Ascending aorta (tissue), 2 donors: Measurements from ENCODE around the gene TRAPPC12. TPM values are rescaled to one million over a fixed set of nuclear protein-coding genes. Genes with fewer than 3 reads are reported as not detected.
"Not testable (repeated sequence)": the region's sequence is repeated elsewhere in the genome, so short reads cannot be mapped to it uniquely, and the experiment has no call there.

Experiments used
- DNase-seq, 2 donors: peaks; one replicate each; pipeline ENCODE4 v3.0.0-alpha.2; 2019; ENCODE audit warnings: low spot score in 2 of 2
- H3K27ac ChIP-seq, 2 donors: fragments of 200-600 bp; sonication (generic); one replicate each; pipeline ENCODE4 v1.5.1; 2016 to 2017; ENCODE audit warnings: mild to moderate bottlenecking in 1 of 2
- H3K27me3 ChIP-seq: fragments of 200-600 bp; sonication (generic); one replicate; pipeline ENCODE4 v1.5.1; 2017
- H3K36me3 ChIP-seq, 2 donors: fragments of 200-600 bp; sonication (generic); one replicate each; pipeline ENCODE4 v1.5.1; 2016
- H3K4me1 ChIP-seq, 2 donors: fragments of 200-600 bp; sonication (generic); one replicate each; pipeline ENCODE4 v1.5.1; 2016 to 2017; ENCODE audit warnings: mild to moderate bottlenecking in 1 of 2
- H3K4me3 ChIP-seq, 2 donors: fragments of 200-600 bp; sonication (generic); one replicate each; pipeline ENCODE4 v1.5.1; 2016 to 2017; ENCODE audit warnings: mild to moderate bottlenecking in 1 of 2
- H3K9me3 ChIP-seq, 2 donors: fragments of 200-600 bp; sonication (generic); one replicate each; pipeline ENCODE4 v1.5.1; 2016
- intact Hi-C: fragments of 100-400 bp; cut with DNase I; formaldehyde crosslinking; loops from one replicate; pipeline ENCODE4 v1.15.1; 2023
- total RNA-seq: library from RNA; depleted of rRNA; stranded (reverse); fragments of >200 nt; gene quantifications from one replicate; pipeline ENCODE4 v1.1.0, GENCODE V29; 2016
- TF ChIP-seq, protein P1 (sequence below), 3 experiments: fragments of 200-600 bp in 2 of 3; fragments of 450-650 bp in 1 of 3; sonication (generic) in 2 of 3; IDR thresholded peaks; one replicate each; pipeline ENCODE4 v1.5.1; 2016 to 2019; ENCODE audit warnings: antibody characterized with exemption in 3 of 3, mild to moderate bottlenecking in 1 of 3, moderate library complexity in 1 of 3

Gene TRAPPC12
- total RNA-seq, 1 donor from 2014 or later, result 94.0 TPM

DNA sequence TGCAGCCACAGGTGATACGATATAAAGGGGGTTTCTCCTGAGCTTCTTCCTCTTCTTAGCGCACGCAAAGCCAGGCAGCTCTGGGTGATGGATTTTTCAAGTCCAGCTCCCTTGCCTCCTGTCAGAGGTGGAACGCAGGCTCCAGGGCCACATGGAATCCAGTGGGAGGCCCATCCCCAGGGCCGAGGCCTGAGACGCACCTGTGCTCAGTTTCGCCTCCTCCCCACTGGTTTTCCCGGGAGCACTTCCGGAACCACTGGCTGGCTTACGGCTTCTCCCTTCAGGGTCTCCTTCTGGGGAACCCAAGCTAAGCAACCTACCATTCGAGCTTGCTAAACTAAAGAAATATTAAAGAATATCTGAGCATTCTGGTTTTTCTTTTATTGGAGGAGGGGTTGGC lies 63.6 kb downstream of the TRAPPC12 start:
- peaks cover 35 to 40% of the 10 kb centered on the region in 2 donors for H3K36me3 ChIP-seq
- no peak overlapping the region for H3K4me3 ChIP-seq
- TF ChIP-seq, protein P1, sequence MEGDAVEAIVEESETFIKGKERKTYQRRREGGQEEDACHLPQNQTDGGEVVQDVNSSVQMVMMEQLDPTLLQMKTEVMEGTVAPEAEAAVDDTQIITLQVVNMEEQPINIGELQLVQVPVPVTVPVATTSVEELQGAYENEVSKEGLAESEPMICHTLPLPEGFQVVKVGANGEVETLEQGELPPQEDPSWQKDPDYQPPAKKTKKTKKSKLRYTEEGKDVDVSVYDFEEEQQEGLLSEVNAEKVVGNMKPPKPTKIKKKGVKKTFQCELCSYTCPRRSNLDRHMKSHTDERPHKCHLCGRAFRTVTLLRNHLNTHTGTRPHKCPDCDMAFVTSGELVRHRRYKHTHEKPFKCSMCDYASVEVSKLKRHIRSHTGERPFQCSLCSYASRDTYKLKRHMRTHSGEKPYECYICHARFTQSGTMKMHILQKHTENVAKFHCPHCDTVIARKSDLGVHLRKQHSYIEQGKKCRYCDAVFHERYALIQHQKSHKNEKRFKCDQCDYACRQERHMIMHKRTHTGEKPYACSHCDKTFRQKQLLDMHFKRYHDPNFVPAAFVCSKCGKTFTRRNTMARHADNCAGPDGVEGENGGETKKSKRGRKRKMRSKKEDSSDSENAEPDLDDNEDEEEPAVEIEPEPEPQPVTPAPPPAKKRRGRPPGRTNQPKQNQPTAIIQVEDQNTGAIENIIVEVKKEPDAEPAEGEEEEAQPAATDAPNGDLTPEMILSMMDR (IDR thresholded peaks at IDR 0.05), result no peak
- no peak overlapping the region for H3K27ac ChIP-seq
- intact Hi-C loops, result no loop called here
- H3K9me3 ChIP-seq, result no peaks in the 10 kb centered on the region
- no peak for DNase-seq
- H3K4me1 ChIP-seq, result no peaks in the 10 kb centered on the region
- H3K27me3 ChIP-seq, result no peaks in the 10 kb centered on the region

DNA sequence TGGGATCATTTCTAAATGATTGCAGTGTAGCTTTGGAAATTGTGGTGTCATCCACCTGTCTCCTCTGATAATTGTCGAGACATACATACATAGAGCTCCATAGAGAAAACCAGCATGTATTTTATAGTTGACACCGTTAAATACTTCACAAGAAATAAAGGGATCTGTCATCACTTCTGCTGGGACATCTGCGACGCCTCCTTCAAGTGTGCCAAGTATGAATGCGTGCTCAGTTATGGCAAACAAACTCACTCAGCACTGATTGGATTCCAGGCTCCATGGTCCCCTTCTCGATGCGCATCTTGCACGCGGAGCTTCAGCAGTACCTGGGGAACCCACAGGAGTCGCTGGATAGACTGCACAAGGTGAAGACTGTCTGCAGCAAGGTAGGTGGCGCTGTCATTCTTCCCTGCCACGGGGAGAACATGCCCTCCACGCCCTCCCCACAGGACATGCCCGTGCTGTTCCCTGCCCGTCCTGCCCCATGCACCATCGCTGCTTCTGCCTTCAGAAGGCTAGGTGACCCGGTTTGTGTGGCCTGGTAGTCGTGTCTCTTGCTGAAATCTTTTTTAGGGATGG lies 64.1 kb downstream of the TRAPPC12 start:
- DNase-seq, result peak in 1 of 2 donors; percentile 48
- TF ChIP-seq, protein P1 (IDR thresholded peaks at IDR 0.05), result no peak
- H3K27ac ChIP-seq, result no peak overlapping the region
- no peaks in the 10 kb centered on the region for H3K4me1 ChIP-seq
- H3K9me3 ChIP-seq, result no peaks in the 10 kb centered on the region
- H3K36me3 ChIP-seq, result peaks cover 35 to 42% of the 10 kb centered on the region in 2 donors
- H3K27me3 ChIP-seq, result no peaks in the 10 kb centered on the region
- intact Hi-C loops, result no loop called here
- H3K4me3 ChIP-seq, result no peak overlapping the region

DNA sequence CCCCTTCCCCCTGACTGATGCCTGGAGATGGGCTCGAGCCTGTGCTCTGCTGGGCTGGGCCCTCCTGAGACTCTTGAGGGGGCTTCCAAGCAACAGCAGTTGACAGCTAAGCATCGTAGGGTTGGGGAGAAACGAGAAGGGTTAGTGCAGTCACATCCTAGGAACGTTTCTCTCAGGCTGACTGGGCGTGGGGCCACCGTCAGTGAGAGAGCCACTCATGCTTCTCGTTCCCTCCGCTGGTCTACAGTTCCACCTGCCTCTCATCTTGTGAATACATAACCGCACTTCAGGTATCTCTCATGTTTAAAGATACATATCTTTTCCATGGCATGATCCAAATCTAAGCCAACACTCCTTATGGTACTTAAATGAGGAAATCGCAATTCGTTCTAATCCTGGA lies 66.4 kb downstream of the TRAPPC12 start:
- no peak overlapping the region for H3K4me3 ChIP-seq
- TF ChIP-seq, protein P1 (IDR thresholded peaks at IDR 0.05), result no peak
- H3K36me3 ChIP-seq, result peaks cover 41 to 47% of the 10 kb centered on the region in 2 donors
- intact Hi-C loops, result no loop called here
- H3K27me3 ChIP-seq, result no peaks in the 10 kb centered on the region
- H3K4me1 ChIP-seq, result no peaks in the 10 kb centered on the region
- no peak for DNase-seq
- H3K27ac ChIP-seq, result no peak overlapping the region
- H3K9me3 ChIP-seq, result no peaks in the 10 kb centered on the region

DNA sequence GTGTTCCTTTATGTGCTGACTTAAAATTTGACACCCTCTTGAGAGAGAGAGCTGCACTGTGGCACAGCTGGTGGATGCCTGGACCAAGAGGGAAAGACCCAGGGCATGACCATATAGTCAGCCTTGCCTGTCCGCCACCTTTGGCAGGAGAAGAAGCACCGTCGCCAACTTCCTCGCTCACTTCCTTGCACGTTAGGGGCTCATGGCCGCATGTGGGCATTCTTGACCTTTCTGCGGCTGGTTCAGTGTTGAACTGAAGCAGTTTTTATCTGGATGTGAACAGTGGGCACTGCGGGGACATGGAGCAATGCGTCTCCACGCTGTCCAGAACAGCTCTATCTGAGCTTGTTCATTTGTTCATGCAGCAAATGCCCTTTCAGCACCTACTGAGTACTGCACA lies 66.9 kb downstream of the TRAPPC12 start:
- Histone ChIP-seq H3K27me3 (no peaks in the 10 kb centered on the region), H3K36me3 (peaks cover 42 to 47% of the 10 kb centered on the region in 2 donors), H3K4me1 (no peaks in the 10 kb centered on the region), H3K27ac (no peak overlapping the region), H3K9me3 (no peaks in the 10 kb centered on the region), H3K4me3 (no peak overlapping the region)
- intact Hi-C loops, result no loop called here
- DNase-seq, result no peak
- TF ChIP-seq, protein P1 (IDR thresholded peaks at IDR 0.05), result no peak

DNA sequence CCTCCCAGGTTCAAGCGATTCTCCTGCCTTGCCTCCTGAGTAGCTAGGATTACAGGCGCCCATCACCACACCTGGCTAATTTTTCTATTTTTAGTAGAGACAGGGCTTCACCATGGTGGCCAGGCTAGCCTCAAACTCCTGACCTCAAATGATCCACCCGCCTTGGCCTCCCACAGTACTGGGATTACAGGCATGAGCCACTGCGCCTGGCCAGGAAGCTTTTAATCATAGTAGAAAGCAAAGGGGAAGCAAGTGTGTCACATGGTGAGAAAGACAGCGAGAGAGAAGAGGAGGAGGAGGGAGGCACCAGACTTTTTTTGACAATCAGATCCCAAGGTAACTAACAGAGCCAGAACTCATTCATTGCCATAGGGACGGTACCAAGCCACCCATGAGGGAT lies 67.7 kb downstream of the TRAPPC12 start:
- H3K4me3 ChIP-seq, DNase-seq, H3K4me1 ChIP-seq, H3K9me3 ChIP-seq, H3K27ac ChIP-seq, H3K27me3 ChIP-seq, intact Hi-C loops: not testable (repeated sequence)
- peaks cover 44 to 47% of the 10 kb centered on the region in 2 donors for H3K36me3 ChIP-seq

DNA sequence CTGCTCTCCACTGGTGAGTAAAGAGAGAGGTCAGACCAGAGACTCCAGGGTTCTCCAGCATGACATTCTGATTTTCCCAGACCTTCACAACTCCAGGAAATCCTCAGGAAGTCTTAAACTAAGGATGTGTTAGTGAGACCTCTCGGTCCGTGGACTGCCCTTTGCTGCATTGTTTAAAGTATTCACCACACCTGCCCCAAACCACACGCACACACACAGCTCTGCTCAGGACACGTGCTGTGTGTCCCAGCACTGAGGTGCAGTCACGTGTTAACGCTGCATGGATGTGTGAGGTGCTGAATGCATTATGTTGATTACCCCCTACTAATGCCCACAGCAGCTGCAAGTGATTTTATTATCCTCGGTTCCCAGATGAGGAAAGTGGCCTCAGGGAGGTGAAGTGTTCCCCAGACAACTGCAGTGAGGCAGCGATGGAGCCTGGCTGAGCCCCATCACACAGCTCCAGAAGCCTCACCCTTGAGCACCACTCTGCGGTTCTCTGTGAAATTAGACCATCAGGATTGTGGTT lies 68.4 kb downstream of the TRAPPC12 start:
- H3K27ac ChIP-seq, result no peak overlapping the region
- TF ChIP-seq, protein P1 (IDR thresholded peaks at IDR 0.05), result no peak
- peaks cover 47 to 48% of the 10 kb centered on the region in 2 donors for H3K36me3 ChIP-seq
- no peak overlapping the region for H3K4me3 ChIP-seq
- no peaks in the 10 kb centered on the region for H3K9me3 ChIP-seq
- no peak for DNase-seq
- intact Hi-C loops, result no loop called here
- no peaks in the 10 kb centered on the region for H3K27me3 ChIP-seq
- no peaks in the 10 kb centered on the region for H3K4me1 ChIP-seq

DNA sequence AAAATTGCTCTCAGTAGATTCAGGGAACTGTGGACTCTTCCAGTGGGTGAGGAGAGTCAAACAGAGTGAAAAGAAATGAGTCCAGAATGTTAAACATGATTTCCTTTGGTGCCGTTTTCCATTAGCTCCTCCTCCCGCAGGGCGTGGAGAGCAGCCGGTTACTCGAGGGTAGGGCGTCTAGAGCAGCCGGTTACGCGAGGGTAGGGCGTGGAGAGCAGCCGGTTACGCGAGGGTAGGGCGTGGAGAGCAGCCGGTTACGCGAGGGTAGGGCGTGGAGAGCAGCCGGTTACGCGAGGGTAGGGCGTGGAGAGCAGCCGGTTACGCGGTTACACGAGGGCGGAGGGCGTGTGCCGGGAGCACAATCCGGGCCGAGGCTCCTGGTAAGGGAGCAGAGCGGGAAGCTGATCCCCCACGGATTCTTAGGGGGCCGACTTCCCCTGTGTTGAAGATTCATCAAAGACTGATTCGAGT lies 69.0 kb downstream of the TRAPPC12 start:
- peaks cover 48 to 50% of the 10 kb centered on the region in 2 donors for H3K36me3 ChIP-seq
- intact Hi-C loops, H3K9me3 ChIP-seq, H3K27ac ChIP-seq, H3K4me1 ChIP-seq, H3K4me3 ChIP-seq, DNase-seq, H3K27me3 ChIP-seq: not testable (repeated sequence)
